Measurements from ENCODE around the gene TLE2.
A peak's percentile ranks its signal among the peaks of the same experiment; 100 is the strongest.

The TLE2 gene

GRCh38 chr19:3061182-3062161, 32.4 kb upstream of the TLE2 start:
- peak; percentile 86 for DNase-seq (ENCODE audit: low spot score)
- in situ Hi-C loops (cut with MboI; ENCODE audit: low sequenced_read_pairs, unreplicated experiment) = no loop called here
- TF ChIP-seq CTCF (IDR thresholded peaks at IDR 0.05; ENCODE audit: borderline replicate concordance, control extremely low read depth, extremely low read depth, insufficient read depth, missing control alignments) = peak; percentile 37

GRCh38 chr19:3060857-3061181, 31.7 kb upstream of the TLE2 start:
- DNase-seq (ENCODE audit: low spot score) = no peak
- in situ Hi-C loops (cut with MboI; ENCODE audit: low sequenced_read_pairs, unreplicated experiment) = no loop called here
- TF ChIP-seq CTCF (IDR thresholded peaks at IDR 0.05; ENCODE audit: borderline replicate concordance, control extremely low read depth, extremely low read depth, insufficient read depth, missing control alignments) = no peak

- in situ Hi-C loops (cut with MboI; ENCODE audit: low sequenced_read_pairs, unreplicated experiment) = no loop called here
- TF ChIP-seq CTCF (IDR thresholded peaks at IDR 0.05; ENCODE audit: borderline replicate concordance, control extremely low read depth, extremely low read depth, insufficient read depth, missing control alignments) = no peak
- no peak for DNase-seq (ENCODE audit: low spot score)
Measured at GRCh38 chr19:3059653-3060052, 30.6 kb upstream of the TLE2 start.

GRCh38 chr19:3058821-3059314, 29.8 kb upstream of the TLE2 start:
- TF ChIP-seq CTCF (IDR thresholded peaks at IDR 0.05; ENCODE audit: borderline replicate concordance, control extremely low read depth, extremely low read depth, insufficient read depth, missing control alignments) = no peak
- in situ Hi-C loops (cut with MboI; ENCODE audit: low sequenced_read_pairs, unreplicated experiment) = no loop called here
- no peak for DNase-seq (ENCODE audit: low spot score)

- in situ Hi-C loops (cut with MboI; ENCODE audit: low sequenced_read_pairs, unreplicated experiment) = no loop called here
- no peak for TF ChIP-seq CTCF (IDR thresholded peaks at IDR 0.05; ENCODE audit: borderline replicate concordance, control extremely low read depth, extremely low read depth, insufficient read depth, missing control alignments)
- no peak for DNase-seq (ENCODE audit: low spot score)
Measured at GRCh38 chr19:3058009-3058820, 29.1 kb upstream of the TLE2 start.

GRCh38 chr19:3057275-3057714, 28.2 kb upstream of the TLE2 start:
- in situ Hi-C loops (cut with MboI; ENCODE audit: low sequenced_read_pairs, unreplicated experiment) = no loop called here
- DNase-seq (ENCODE audit: low spot score) = no peak
- no peak for TF ChIP-seq CTCF (IDR thresholded peaks at IDR 0.05; ENCODE audit: borderline replicate concordance, control extremely low read depth, extremely low read depth, insufficient read depth, missing control alignments)

Measured in GM13976 (cell line).